ENCODE results near the gene NDUFS6.
"Not testable (repeated sequence)": the region's sequence is repeated elsewhere in the genome, so short reads cannot be mapped to it uniquely, and the experiment has no call there.

The NDUFS6 gene

DNA sequence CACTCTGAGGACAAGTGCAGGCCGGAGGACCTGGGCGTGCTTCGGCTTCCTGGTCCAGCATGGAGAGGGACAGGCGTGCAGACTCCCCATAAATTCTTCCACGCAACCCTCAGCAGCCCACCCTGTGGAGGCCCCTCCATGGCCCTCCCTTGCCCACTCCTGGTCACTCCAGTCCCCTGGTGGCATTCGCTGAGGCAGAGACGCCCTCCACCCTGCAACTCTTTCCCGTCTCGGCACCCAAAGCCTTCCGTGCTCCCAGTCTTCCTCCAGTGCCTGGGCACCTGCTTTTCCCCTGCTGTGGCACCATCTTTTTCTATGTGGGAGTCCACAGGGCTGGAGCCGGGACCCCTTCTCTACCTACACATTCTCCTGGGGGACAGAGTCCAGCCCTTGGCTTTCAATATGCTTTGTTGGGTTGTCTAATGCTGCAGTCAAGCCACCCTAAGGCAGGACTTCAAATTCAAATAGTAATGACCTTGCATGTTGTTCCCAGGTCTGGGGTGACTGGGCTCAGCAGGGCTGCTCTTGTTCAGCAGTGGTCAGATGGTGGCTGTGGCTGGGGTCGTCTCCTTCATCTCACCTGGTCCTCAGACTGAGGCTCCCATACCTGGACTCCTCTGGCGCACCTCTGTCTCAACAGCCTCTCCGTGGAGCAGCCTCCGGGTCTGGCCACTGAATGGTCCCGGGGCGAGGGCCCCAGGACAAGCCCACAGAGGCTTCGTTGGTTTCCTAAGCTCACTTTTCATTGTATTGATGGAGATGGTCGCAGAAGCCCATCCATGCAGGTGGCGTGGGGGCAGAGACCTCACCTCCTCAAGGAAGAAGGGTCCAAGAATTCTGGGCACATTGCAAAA lies 16.8 kb upstream of the NDUFS6 start:
- DNase-seq, result no peak

DNA sequence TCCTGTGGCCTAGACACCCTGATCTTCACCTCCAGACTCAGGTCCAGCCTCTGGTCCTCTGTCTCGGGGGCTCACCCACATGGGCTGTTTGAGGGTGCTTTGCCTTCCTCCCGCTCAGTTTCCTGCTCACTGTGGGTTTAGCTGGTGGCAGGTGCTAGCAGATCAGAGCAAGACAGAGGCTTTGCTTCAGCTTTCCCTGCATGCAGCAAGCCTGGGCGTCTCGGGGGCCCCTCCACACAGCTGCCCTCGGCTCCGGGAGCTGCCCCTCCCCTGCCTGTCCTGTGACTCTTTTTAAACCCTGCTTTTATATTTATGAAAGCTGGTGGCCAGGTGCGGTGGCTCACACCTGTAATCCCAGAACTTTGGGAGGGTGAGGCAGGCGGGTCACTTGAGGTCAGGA lies 16.1 kb upstream of the NDUFS6 start:
- DNase-seq, result no peak

DNA sequence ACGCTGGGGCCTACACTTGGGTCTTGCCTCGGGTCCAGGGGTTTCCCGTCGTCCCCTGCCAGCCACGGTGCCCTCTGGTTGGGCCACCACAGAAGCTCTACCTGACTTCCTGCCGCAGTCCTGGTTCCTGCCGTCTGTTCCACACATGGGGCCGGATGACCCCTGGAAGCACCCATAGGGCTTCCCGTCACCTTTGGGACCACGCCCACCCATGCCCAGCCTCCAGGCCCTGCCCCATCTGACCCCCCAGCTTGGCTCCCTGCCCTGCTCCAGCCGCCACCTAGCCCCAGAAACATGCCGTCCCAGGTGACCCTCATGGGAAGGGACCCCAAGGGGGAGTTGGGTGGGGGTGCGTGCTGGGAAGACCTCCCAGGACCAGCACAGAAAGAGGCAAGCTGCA lies 15.2 kb upstream of the NDUFS6 start:
- DNase-seq, result no peak

DNA sequence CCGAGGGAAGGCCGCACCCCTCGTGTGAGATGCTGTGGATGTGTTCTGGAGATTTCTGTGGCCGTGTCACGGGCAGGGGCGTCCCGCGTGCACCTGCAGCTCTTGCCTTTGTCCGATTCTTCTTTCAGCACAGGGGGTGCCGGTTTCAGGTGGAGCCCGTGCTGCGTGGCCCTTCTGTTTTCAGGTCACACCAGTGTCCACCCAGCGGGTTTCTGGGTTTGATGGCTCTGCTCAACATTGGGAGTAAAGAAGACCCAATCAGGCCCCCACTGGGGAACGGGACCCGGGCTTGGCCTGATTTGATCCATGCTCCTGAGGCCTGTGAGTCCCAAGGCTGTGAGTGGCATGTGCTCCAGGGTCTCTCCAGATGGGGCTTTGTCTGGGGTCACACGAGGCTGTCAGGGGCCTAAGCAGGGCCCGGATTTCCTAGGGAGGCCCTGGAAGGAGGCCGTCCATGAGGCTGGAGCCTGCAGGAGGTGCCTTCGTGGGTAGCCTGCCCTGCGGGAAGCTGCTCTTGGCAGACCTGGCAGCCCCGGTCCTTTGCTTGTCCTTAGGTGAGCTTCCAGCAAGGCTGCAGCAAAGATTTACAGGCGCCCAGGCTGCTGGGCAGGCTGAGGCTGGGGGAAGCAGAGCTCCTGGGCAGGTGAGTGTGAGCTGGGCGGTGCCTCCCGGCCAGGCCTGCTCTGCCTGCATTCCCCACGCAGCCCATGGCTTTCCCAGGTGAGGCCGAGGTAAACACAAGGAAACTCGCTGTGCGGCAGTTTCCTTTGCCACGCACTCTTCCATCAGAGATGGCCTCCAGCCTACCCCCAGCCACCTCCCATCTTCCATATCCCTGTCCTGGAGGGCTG lies 14.4 kb upstream of the NDUFS6 start:
- DNase-seq, result no peak

DNA sequence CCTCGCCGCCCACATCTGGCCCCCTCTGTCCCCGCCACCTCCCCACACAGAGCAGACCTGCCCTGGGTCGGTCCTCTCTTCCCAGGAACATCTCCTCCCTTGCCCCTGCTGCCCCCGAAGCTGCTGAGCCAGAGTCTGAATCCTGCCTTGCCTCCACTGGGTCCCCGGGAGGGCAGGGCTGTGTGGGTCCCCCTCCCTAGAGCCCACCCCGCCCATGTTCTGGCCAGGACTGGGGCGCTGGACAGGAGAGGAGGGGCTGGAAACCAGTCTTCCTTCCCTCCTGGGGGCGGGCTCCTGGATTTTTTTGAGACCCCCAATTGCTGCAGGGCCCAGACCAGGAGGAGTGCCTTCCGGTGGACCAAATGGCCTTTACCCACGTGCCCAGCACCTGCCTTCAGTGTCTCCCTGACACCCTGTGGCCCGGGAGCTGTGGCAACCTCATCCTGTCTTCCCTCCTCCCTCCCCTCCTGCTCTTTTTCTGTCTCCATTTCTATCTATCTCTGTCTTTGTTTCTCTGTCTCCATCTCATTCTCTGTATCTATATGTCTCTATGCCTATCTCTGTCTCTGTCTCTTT lies 13.6 kb upstream of the NDUFS6 start:
- no peak for DNase-seq

DNA sequence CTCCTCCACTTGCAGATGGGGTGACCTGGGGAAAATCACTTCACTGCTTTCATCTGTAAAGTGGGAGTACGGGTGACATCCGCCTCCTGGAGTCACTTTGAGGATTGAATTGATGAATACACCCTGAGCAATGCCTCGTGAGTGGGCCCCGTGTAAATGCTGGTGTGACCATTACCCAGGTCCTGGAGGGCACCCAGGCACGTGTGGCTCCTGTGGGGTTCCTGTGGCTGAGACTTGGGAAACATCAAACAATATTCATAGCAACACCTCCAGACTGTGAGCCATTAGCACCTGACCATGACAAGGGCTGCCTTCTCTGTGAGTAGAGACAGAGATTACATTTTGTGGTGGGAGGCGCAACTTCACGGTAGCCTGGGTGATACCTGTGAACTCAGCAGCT lies 13.0 kb upstream of the NDUFS6 start:
- DNase-seq, result no peak

DNA sequence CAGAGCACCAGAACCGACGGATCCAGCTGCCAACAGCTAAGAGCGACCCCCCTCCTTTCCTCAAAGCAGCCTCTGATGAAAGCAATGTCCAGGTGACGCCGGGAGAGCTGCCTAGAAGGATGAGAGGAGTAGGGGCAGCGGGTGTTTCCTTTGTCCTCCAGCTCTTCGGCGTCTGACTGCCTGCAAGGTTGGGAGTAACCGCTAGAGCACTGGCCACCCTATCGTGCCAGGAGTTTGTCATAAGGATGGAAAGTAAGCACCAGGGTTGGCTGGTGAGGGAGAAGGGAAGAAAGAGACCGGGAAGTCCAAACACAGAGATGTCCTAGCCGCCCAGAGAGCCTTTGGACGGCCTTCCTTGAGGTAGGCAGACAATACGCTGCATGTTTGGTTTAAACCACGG lies 12.4 kb upstream of the NDUFS6 start:
- no peak for DNase-seq

DNA sequence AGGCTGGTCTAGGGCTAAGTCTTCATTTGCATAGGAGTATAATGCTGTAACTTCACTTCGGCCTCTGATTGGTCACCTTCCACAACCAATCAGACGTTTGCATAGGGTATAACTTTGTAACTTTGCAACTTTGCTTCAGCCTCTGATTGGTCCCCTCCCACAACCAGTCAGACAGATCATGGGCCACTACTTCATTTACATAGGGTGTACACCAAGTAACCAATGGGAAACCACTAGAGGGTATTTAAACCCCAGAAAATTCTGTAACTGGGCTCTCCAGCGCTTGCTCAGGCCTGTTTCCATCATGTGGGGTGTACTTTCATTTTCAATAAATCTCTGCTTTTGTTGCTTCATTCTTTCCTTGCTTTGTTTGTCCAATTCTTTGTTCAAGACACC lies 11.8 kb upstream of the NDUFS6 start:
- not testable (repeated sequence) for DNase-seq

DNA sequence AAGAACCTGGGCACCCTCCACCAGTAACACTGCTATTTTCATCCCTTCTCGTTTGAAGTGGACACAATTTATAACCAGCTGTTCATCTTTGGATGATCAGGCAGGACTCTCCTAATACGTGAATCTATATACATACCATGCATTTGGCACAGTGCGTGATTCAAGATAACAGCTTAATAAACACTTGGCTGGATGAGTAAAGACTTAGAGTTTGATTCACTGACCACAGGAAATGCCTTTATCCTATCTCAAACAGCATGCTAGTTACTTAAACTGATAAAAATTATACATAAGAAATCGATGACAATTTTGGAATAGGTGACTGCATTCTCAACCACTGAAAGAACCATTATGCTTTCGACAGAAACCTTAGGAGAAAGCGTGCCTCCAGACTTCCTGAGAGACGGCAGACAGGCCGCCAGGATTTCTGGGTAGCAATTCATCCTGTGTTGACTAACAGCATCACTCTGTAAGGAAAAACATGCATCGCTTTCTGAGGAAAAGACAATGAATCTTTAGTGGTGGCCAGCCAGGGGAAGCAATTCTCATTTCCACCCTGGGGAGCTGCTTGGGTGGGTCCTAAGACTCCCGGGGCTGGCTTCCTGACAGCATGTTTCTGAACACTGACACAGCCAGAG lies 11.3 kb upstream of the NDUFS6 start:
- no peak for DNase-seq

DNA sequence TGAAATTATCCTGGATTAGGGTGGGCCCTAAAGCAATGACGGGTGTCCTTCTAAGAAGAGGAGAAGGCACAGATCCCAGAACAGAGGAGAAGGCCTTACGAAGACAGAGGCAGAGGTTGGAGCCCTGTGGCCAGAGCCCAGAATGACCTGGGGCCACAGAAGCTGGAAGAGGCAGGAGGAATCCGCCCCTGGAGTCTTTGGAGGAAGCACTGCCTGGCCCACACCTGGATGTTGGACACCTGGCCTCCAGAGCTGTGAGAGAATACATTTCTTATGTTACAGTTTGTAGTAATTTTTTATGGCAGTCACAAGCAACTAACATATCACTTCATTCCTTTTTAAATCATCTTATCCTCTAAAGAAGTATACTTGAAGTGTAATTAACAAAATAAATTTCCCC lies 10.0 kb upstream of the NDUFS6 start:
- no peak for DNase-seq

DNA sequence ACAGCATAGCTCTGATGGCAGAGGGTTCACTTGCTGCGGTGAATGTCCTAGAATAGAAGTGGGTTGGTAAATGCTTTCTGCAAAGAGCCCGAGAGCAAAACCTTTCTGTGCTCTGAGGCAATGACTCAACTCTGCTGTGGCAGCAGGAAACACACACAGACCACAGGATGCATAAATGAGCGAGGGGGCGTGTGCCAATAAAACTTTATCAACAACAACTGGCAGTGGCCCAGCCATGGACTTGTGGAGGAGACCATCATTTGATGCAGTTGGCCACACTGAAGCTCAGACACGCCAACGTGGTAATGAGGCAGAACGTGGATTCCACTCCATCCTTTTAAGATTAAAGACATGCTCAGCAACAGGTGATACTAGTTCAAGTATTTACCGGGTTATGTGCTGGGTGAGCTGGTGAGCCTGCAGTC lies 8.4 kb upstream of the NDUFS6 start:
- no peak for DNase-seq

DNA sequence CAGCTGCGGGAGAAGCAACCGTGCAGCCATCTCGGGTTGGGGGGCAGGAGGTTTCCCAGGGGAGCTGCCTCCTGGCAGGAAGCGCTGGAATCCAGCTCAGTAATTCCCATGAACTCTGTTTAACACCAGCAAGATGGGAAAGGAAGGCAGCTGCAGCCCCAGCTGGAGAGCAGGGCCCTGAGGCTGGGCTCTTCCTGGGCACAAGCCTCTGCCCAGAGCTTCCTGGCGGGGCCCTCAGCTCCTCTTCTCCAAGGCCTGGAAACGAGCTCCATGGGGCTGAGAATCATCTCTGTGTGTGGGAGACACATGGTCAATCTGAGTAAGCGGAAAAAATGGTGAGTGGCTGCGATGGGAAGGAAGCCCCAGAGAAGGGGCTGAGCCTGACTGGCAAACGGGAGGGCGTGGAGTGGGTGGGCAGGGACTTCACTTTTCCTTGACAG lies 7.9 kb upstream of the NDUFS6 start:
- no peak for DNase-seq

DNA sequence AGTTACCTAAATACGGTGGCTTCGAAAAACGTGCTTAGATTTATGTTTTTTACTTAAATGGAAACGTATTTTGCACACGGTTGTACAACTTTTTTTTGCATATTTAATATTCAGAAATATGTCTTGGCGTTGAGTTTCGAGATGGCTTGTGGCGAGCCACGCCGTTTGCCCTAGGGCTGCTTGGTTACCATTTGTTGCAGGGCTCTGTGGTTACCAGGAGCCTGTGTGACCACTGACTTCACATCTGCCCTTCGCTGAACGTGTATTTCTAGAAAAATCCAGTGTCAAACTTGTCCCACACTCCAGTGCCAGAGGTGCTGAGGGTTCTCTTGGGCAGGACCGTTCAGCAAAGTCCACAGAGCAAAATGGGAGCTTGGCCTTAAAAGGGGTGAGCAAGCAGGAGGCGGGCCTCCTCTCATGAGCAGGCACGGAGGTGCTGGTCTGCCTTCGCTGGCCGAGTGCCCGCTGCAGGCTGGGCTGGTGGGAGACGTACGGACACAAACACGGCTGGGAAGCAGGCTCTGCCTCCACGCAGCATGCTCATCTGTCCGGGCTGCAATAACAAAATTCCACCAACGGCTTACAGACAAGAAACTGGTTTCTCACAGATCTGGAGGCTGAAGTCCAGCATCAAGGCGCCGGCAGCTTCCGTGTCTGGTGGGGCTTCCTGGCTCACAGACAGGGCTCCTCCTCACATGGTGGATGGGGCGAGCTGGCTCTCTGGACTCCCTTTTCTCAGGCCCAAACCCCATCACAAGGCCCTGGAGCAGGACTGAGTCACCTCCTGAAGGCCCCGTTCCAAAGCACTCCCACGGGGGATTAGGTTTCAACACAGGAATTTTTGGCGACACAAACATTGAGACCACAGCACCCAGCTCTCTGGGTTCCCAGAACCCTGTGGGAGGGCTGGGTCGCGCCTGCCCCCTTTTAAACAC lies 7.0 kb upstream of the NDUFS6 start:
- no peak for DNase-seq

DNA sequence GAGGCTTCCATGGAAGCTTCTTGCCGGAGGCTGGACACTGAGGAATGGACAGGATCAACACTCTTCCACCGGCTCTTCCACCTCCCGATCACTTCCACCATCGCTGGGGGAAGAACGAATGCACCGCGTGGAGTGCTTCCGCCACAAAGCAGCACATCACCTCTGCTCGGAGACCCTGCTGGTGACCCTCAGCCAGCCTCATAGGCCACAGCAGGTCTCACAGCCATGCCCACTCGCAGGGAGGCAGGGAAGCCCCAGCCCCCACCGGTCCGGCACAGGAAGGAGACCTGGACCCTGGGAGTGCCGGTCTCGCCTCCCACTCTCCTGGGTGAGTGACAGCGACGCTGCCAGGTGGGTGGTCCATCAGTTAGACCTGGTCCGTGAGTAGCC lies 6.3 kb upstream of the NDUFS6 start:
- DNase-seq, result no peak

DNA sequence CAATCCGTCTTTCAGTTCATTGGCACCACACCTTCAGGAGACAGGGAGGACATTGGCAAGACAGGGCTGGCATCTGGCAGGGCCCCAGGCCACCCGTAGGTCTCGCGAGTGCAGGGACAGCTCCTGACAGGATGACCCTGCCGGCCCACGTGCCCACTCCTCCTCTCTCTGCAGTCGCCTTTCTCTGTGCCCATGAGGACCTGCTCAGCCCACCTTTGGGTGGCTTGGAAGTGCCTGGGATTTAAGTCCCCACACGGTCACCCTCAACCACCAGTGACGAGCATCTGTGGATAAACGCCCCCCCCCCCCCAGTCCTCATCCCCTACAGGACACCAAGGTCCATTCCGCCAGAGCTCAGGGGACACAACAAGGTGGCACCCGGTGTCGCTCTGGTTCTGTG lies 5.7 kb upstream of the NDUFS6 start:
- DNase-seq, result no peak

DNA sequence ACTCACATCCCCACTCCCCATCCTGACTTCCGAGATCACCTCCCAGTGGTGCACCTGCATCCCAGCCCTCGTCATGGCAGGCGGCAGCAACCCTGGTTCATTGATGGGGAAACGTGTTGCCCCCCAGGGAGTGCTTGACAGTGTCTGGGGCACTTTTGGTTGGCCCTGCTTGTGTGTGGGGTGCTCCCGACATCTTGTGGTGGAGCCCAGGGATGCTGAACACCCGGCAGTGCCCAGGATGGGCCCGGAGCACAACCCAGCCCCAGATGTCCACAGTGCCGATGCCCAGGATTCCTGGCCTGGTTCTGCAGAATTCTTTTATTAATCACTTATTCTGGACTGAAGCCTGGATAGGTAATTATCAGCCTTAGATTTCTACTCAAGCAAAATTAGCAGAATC lies 5.3 kb upstream of the NDUFS6 start:
- no peak for DNase-seq

DNA sequence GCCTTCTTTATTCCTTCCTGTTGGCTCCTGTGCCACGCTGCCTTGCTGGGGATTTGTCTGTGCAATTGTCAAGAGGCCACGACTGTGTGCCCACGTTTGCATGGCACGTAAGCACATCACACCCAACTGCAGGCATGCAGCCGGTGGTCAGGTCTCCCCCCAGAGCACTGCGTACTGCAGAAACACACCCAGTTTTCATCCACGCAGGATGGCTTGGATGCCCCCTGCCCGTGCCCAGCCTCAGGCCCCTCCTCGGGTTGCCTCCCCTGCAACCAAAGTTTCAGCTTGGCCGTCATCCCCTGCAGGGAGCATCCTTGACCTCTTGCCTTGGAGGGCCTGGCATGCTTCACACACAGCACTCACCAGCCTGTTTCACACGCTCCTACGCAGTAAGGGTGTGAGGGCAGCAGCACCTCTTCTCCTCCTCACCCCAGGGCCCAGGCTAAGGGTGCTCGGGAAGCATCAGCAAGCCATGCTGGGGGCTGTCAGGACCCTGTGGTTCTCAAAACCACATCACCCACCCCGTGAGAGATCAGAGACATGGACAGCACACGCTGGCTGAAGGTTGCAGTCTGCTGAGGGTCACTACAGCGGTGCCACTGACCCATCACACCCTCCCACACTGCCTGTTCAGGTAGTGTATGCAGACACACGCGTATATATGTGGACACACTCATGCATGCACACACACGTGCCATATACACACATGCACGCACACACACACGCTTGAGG lies 4.7 kb upstream of the NDUFS6 start:
- DNase-seq, result no peak

DNA sequence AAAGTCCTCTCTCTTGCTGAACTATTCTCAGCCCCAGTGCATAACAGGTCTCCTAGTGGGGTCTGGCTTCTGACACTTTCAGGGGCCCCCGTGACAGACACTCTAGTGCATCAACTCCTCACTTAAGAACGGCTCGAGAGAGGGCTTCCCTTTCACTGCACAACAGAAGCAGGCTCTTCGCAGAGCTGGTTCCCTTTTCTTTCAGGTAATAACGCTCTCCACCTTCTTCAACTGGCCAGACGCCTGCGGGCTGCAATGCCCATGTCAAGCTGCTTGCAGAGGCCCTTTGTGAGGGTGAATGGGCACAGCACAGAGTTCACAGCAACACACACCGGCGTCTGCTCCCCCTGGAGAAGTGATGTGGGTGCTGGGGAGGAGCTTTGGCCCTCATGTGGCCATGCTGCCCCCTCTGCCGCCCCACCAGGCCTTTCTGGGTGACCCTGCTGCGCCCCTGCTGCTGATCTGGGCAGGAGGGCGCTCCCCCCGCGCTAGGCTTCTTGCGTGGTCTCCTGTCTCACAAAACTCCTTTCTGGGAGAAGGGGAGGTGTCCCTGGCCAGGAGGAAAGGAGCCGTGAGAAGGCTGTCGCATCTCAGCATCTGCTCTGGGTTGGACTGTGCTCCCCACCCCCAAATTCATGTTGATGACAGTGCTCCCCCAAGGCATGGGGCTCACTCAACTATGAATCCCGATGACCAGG lies 4.0 kb upstream of the NDUFS6 start:
- DNase-seq, result no peak

DNA sequence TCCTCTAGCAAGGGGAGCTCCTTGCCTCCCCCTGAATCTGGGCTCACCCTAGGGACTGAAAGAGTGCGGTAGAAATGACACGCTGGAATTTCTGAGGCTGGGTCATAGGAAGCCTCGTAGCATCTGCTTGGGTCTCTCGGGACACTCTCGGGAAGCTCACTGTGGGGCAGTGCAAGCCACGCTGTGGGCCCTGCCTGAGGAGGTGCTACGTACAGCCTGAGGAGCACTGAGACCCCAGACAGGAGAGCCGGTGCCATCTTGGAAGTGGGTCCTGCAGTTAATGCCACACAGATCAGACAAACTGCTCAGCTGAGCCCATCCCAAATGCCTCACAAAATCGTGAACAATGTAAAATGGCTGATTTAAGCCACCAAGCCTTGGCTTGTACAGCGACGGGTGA lies 3.4 kb upstream of the NDUFS6 start:
- no peak for DNase-seq

DNA sequence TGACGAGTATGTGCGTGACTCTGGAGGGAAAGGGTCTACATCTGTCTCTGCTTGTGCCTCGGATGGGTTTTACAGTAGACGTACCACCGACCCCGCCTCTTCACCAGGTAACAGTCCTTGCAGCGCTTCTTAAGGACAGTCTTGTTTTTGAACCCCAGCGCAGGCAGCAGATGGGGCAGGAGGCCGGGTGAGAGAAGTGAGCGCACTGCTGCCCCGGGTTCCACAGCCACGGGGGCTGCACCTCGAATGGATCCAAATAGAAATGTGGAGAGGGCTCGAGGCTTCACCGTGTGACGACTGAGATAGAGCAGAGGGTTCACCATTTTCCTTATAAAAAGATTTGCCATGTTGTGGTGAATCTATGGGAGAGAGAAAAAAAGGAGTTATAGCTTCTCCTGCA lies 2.6 kb upstream of the NDUFS6 start:
- DNase-seq, result not testable (repeated sequence)

DNA sequence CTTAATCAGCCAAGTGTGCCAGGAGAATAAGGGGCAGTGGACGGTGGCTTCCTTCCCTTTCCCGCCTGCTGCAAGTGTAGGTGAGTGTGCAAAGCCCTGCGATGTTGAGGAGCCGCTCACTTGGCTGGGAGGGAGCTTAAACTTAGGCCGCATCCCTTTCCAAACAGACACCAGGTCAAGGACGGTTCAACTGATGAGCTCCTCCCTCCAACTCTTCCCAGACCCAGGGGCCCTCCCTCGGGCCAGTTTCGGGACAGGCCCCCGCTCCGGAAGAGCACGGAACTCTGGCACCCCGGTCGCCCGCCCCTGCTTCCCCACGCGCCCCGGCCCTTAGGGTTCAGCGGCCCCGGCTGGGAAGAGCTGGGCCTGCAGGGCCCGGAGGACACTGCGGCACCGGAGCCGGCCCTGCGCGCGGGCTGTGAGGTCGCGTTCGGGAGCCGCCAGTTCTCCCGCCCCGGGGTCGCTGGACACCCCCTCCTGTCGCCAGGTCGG lies 2.1 kb upstream of the NDUFS6 start:
- no peak for DNase-seq
